ENCODE measurements around the gene IQGAP3.

Gene IQGAP3

DNA sequence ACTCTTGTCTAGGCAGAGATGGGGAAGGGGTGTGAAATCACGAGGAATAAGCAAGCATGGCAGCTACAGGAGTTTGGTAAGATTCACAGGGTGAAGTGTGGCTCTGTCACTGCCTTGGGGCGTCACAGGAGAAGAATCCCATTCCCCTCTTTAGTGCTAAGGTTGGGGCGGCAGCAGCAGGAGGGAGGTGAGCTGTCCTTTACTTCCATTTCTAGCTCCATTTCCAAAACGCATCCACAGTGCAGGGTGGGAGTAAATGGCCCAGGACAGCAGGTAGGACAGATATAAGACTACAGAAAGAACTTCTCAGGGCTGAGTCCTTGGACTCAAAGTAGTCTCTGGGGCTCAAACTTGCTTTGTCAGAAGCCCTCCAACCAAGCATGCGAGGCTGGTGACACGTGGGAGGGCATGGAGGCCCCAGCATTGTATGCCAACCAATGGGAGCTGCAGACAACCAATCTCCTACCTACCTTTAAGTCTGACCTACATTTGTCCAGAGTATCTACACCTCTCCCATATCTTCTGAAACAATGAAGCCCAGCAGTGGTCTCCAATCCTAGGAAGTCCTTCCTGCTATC lies 80.3 kb downstream of the IQGAP3 start:
- in situ Hi-C loops (cut with HindIII; ENCODE audit: low pct_unique_long_range_greater_than_20kb, low sequenced_read_pairs) = no loop called here
- no peak for TF ChIP-seq JUND (IDR thresholded peaks at IDR 0.05; ENCODE audit: low read depth)
- no peak for DNase-seq (ENCODE audit: low read depth in 1 of 2, low spot score in 1 of 2)

DNA sequence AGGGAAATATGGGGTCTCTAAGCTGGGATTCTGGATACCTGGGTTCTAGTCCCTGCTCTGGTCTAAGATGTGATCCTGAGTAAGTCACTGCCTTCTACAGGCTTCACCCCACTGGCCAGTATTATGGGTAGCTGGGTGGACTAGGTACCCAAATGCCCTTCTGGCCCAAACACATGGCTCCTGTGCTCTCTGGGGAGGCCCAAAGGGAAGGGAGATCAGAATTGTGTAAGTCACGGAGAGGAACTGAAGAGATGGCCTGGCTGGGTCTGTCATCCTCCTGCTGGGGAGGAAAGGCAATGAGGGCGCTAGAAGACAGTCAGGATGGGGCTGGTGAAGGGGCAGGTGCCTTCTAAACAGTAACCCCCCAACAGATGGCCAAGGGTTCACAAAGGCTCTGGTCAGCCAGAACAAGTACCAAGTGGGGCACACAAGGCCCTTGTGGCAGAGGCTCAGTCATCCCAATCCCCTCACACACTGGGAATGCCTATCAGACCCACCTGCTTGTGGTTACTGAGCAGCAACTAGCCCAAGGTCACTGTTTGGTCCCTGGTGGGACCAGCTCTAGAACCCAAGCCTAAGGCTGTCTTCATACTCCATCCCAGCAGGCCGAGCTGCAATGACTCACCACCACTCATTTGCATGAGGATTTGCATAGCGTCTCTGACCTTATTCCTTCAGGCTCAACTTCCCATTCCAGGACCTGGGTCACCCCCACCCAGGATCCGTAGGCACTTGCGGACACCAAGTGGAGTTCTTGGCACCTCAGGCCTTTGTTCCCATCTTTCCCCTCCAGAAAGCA lies 81.0 kb downstream of the IQGAP3 start:
- in situ Hi-C loops (cut with HindIII; ENCODE audit: low pct_unique_long_range_greater_than_20kb, low sequenced_read_pairs) = no loop called here
- DNase-seq (ENCODE audit: low read depth in 1 of 2, low spot score in 1 of 2) = no peak
- no peak for TF ChIP-seq JUND (IDR thresholded peaks at IDR 0.05; ENCODE audit: low read depth)

DNA sequence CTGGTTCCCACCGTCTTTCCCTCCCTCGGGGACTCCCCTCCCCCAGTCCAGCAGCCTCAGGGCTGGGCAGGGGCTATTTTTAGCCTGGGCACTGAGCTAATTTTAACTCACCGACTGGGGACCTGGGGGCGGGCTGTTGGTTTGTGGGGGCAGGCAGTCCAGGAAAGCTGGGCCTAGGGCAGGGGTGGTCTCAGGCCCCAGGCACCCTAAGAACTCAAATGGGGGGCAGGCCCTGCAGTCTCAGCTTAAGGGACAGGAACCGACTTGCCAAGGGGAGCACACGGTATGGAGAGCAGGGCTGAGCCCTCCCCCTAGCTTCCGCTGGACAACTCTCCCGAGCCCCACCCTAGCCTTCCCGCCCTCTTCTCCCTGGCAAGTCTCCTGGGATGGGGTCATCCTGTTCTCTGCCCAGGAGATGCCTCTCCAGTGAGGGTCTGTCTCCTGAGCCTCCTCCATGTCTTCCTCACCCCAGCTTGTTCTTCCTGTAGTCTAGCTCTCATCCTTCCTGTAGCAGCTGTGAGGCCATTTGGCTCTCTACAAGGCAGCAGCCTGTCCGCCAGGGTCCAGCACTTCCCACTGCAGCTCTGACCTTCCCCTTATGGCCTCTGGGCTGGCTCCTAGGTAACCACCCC lies 81.8 kb downstream of the IQGAP3 start:
- TF ChIP-seq JUND (IDR thresholded peaks at IDR 0.05; ENCODE audit: low read depth) = no peak
- DNase-seq (ENCODE audit: low read depth in 1 of 2, low spot score in 1 of 2) = no peak

GRCh38 chr1:156489935-156490293 lies 82.5 kb downstream of the IQGAP3 start:
- TF ChIP-seq JUND (IDR thresholded peaks at IDR 0.05; ENCODE audit: low read depth) = no peak
- in situ Hi-C loops (cut with HindIII; ENCODE audit: low pct_unique_long_range_greater_than_20kb, low sequenced_read_pairs) = no loop called here
- no peak for DNase-seq (ENCODE audit: low read depth in 1 of 2, low spot score in 1 of 2)

More for the DNA sequence above, 81.8 kb downstream of the IQGAP3 start:
- in situ Hi-C loops (cut with HindIII; ENCODE audit: low pct_unique_long_range_greater_than_20kb, low sequenced_read_pairs) = no loop called here

- TF ChIP-seq JUND (IDR thresholded peaks at IDR 0.05; ENCODE audit: low read depth) = no peak
- DNase-seq (ENCODE audit: low read depth in 1 of 2, low spot score in 1 of 2) = no peak
- in situ Hi-C loops (cut with HindIII; ENCODE audit: low pct_unique_long_range_greater_than_20kb, low sequenced_read_pairs) = no loop called here
Measured at GRCh38 chr1:156489166-156489934, 83.0 kb downstream of the IQGAP3 start.

GRCh38 chr1:156488566-156489165 lies 83.7 kb downstream of the IQGAP3 start:
- no peak for TF ChIP-seq JUND (IDR thresholded peaks at IDR 0.05; ENCODE audit: low read depth)
- DNase-seq (ENCODE audit: low read depth in 1 of 2, low spot score in 1 of 2) = peak in 1 of 2 experiments; percentile 57
- in situ Hi-C loops (cut with HindIII; ENCODE audit: low pct_unique_long_range_greater_than_20kb, low sequenced_read_pairs) = no loop called here

- no peak for TF ChIP-seq JUND (IDR thresholded peaks at IDR 0.05; ENCODE audit: low read depth)
- in situ Hi-C loops (cut with HindIII; ENCODE audit: low pct_unique_long_range_greater_than_20kb, low sequenced_read_pairs) = no loop called here
- no peak for DNase-seq (ENCODE audit: low read depth in 1 of 2, low spot score in 1 of 2)
Measured at GRCh38 chr1:156487862-156488261, 84.5 kb downstream of the IQGAP3 start.

DNA sequence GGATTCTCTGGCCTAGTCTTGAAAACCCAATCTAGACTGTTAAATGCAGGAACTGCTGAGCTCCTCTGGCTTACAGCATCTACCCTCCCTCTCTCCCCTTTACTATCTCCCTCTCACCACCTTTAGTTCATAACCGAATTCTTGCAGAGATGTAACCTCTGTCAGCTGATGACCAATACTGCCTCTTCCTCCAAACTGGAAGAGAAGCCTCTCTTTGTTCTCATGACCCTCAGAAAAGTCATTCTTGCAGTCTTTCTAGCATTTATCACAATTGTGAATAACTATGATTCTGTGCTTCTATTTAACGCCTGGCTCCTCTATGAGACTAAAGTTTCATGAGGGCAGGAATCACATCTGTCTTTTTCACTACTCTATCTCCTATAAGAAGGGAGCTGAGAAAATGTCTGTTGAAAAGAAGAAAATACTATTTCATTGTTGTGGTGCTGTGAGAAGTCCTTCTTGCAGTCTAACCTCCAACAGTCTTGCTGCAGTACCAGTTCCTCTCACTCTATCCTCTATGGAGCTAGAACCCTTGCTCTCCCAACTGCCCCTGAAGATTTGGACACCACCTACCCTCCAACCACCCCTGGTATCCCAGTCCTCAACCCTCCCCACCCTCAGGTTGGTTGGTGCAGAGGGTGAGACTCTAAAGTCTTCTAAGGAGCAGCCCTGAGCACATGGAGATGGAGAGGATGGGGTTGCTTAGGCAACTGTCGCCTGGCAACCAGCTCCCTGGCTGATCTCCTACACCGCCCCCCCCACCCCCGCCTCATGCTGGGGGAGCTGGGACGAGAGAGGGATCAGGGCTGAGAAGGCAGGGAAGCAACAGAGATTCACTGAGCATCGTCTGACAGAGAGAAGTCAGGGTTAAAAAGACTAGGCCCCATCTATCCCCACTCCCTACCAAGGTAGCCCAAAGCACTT lies 85.7 kb downstream of the IQGAP3 start:
- in situ Hi-C loops (cut with HindIII; ENCODE audit: low pct_unique_long_range_greater_than_20kb, low sequenced_read_pairs) = no loop called here
- no peak for DNase-seq (ENCODE audit: low read depth in 1 of 2, low spot score in 1 of 2)
- TF ChIP-seq JUND (IDR thresholded peaks at IDR 0.05; ENCODE audit: low read depth) = no peak

GRCh38 chr1:156485984-156486383 lies 86.4 kb downstream of the IQGAP3 start:
- in situ Hi-C loops (cut with HindIII; ENCODE audit: low pct_unique_long_range_greater_than_20kb, low sequenced_read_pairs) = no loop called here
- no peak for DNase-seq (ENCODE audit: low read depth in 1 of 2, low spot score in 1 of 2)
- no peak for TF ChIP-seq JUND (IDR thresholded peaks at IDR 0.05; ENCODE audit: low read depth)

DNA sequence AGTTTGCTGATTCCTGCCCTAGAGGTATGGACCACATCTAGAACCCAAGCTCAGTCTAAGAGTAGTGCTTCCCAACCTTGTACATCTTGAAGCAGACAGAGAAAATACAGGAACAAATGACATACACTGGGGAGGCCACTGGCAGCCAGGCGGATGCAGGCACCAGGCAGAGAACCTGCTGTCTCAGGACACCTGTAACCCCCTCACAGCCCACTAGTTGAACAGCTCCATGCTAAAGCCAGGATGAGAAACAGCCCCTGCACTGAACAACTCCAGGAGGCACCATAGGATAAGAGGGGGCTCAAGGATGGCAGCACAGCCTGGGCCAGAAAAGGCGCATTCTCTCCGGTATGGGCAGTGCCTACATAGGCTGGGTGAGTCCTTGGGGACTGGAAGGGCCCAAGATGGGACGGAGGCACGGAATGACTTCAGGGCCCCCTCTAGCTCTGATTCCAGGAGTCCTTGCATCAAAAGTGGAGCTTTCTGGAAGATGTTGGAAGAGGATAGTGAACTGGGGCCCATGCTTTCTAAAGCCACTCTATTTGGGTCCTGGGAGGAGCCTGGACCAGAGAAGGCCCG lies 87.8 kb downstream of the IQGAP3 start:
- no peak for DNase-seq (ENCODE audit: low read depth in 1 of 2, low spot score in 1 of 2)
- in situ Hi-C loops (cut with HindIII; ENCODE audit: low pct_unique_long_range_greater_than_20kb, low sequenced_read_pairs) = no loop called here
- TF ChIP-seq JUND (IDR thresholded peaks at IDR 0.05; ENCODE audit: low read depth) = no peak

- no peak for DNase-seq (ENCODE audit: low read depth in 1 of 2, low spot score in 1 of 2)
- no peak for TF ChIP-seq JUND (IDR thresholded peaks at IDR 0.05; ENCODE audit: low read depth)
- in situ Hi-C loops (cut with HindIII; ENCODE audit: low pct_unique_long_range_greater_than_20kb, low sequenced_read_pairs) = no loop called here
Measured at GRCh38 chr1:156483397-156483796, 89.0 kb downstream of the IQGAP3 start.

All from T47D (cell line).